ENCODE measurements around the gene SSBP3.
"Not testable (repeated sequence)": the region's sequence is repeated elsewhere in the genome, so short reads cannot be mapped to it uniquely, and the experiment has no call there.

The SSBP3 gene

GRCh38 chr1:54244655-54245054 lies 161.5 kb downstream of the SSBP3 start:
- Histone ChIP-seq H3K27ac (ENCODE audit: low read depth in 2 of 2, low read length in 2 of 2) (no peak overlapping the region), H3K4me3 (ENCODE audit: low read length in 2 of 2) (no peak overlapping the region), H3K27me3 (ENCODE audit: control insufficient read depth in 2 of 2, insufficient read depth in 2 of 2, low read length in 2 of 2) (no peaks in the 10 kb centered on the region), H3K36me3 (ENCODE audit: control insufficient read depth in 2 of 2, insufficient read depth in 2 of 2, low read length in 2 of 2) (peaks cover 28 to 43% of the 10 kb centered on the region in 2 donors), H3K4me1 (ENCODE audit: control insufficient read depth in 2 of 2, insufficient read depth in 2 of 2, low read length in 2 of 2) (no peaks in the 10 kb centered on the region), H3K9me3 (ENCODE audit: control insufficient read depth in 2 of 2, low read length in 2 of 2) (no peaks in the 10 kb centered on the region), H3K9ac (ENCODE audit: low read depth in 1 of 2, low read length in 2 of 2) (no peak overlapping the region)

GRCh38 chr1:54243022-54243421 lies 163.2 kb downstream of the SSBP3 start:
- peaks cover 29 to 45% of the 10 kb centered on the region in 2 donors for H3K36me3 ChIP-seq (ENCODE audit: control insufficient read depth in 2 of 2, insufficient read depth in 2 of 2, low read length in 2 of 2)

GRCh38 chr1:54241364-54241763 lies 164.8 kb downstream of the SSBP3 start:
- H3K9me3 ChIP-seq (ENCODE audit: control insufficient read depth in 2 of 2, low read length in 2 of 2): no peaks in the 10 kb centered on the region
- H3K9ac ChIP-seq (ENCODE audit: low read depth in 1 of 2, low read length in 2 of 2): no peak overlapping the region
- no peaks in the 10 kb centered on the region for H3K4me1 ChIP-seq (ENCODE audit: control insufficient read depth in 2 of 2, insufficient read depth in 2 of 2, low read length in 2 of 2)
- H3K4me3 ChIP-seq (ENCODE audit: low read length in 2 of 2): no peak overlapping the region
- H3K27me3 ChIP-seq (ENCODE audit: control insufficient read depth in 2 of 2, insufficient read depth in 2 of 2, low read length in 2 of 2): no peaks in the 10 kb centered on the region
- no peak overlapping the region for H3K27ac ChIP-seq (ENCODE audit: low read depth in 2 of 2, low read length in 2 of 2)
- H3K36me3 ChIP-seq (ENCODE audit: control insufficient read depth in 2 of 2, insufficient read depth in 2 of 2, low read length in 2 of 2): peaks cover 38 to 49% of the 10 kb centered on the region in 2 donors

More at GRCh38 chr1:54243022-54243421, 163.2 kb downstream of the SSBP3 start:
- Histone ChIP-seq H3K9ac (ENCODE audit: low read depth in 1 of 2, low read length in 2 of 2) (no peak overlapping the region), H3K4me3 (ENCODE audit: low read length in 2 of 2) (no peak overlapping the region), H3K27ac (ENCODE audit: low read depth in 2 of 2, low read length in 2 of 2) (no peak overlapping the region), H3K9me3 (ENCODE audit: control insufficient read depth in 2 of 2, low read length in 2 of 2) (no peaks in the 10 kb centered on the region), H3K27me3 (ENCODE audit: control insufficient read depth in 2 of 2, insufficient read depth in 2 of 2, low read length in 2 of 2) (no peaks in the 10 kb centered on the region), H3K4me1 (ENCODE audit: control insufficient read depth in 2 of 2, insufficient read depth in 2 of 2, low read length in 2 of 2) (no peaks in the 10 kb centered on the region)

- H3K4me3 ChIP-seq (ENCODE audit: low read length in 2 of 2): no peak overlapping the region
- no peaks in the 10 kb centered on the region for H3K4me1 ChIP-seq (ENCODE audit: control insufficient read depth in 2 of 2, insufficient read depth in 2 of 2, low read length in 2 of 2)
- peaks cover 35 to 46% of the 10 kb centered on the region in 2 donors for H3K36me3 ChIP-seq (ENCODE audit: control insufficient read depth in 2 of 2, insufficient read depth in 2 of 2, low read length in 2 of 2)
- no peak overlapping the region for H3K9ac ChIP-seq (ENCODE audit: low read depth in 1 of 2, low read length in 2 of 2)
- no peak overlapping the region for H3K27ac ChIP-seq (ENCODE audit: low read depth in 2 of 2, low read length in 2 of 2)
- H3K9me3 ChIP-seq (ENCODE audit: control insufficient read depth in 2 of 2, low read length in 2 of 2): no peaks in the 10 kb centered on the region
- no peaks in the 10 kb centered on the region for H3K27me3 ChIP-seq (ENCODE audit: control insufficient read depth in 2 of 2, insufficient read depth in 2 of 2, low read length in 2 of 2)
Observed at GRCh38 chr1:54240741-54241335, 165.4 kb downstream of the SSBP3 start.

- H3K9ac ChIP-seq (ENCODE audit: low read depth in 1 of 2, low read length in 2 of 2): no peak overlapping the region
- no peaks in the 10 kb centered on the region for H3K27me3 ChIP-seq (ENCODE audit: control insufficient read depth in 2 of 2, insufficient read depth in 2 of 2, low read length in 2 of 2)
- no peak overlapping the region for H3K27ac ChIP-seq (ENCODE audit: low read depth in 2 of 2, low read length in 2 of 2)
Observed at GRCh38 chr1:54239631-54240031, 166.6 kb downstream of the SSBP3 start.

GRCh38 chr1:54239035-54239383 lies 167.2 kb downstream of the SSBP3 start:
- peaks cover 31 to 43% of the 10 kb centered on the region in 2 donors for H3K36me3 ChIP-seq (ENCODE audit: control insufficient read depth in 2 of 2, insufficient read depth in 2 of 2, low read length in 2 of 2)
- no peaks in the 10 kb centered on the region for H3K9me3 ChIP-seq (ENCODE audit: control insufficient read depth in 2 of 2, low read length in 2 of 2)
- H3K27ac ChIP-seq (ENCODE audit: low read depth in 2 of 2, low read length in 2 of 2): no peak overlapping the region
- H3K4me3 ChIP-seq (ENCODE audit: low read length in 2 of 2): no peak overlapping the region
- no peaks in the 10 kb centered on the region for H3K4me1 ChIP-seq (ENCODE audit: control insufficient read depth in 2 of 2, insufficient read depth in 2 of 2, low read length in 2 of 2)
- no peak overlapping the region for H3K9ac ChIP-seq (ENCODE audit: low read depth in 1 of 2, low read length in 2 of 2)
- no peaks in the 10 kb centered on the region for H3K27me3 ChIP-seq (ENCODE audit: control insufficient read depth in 2 of 2, insufficient read depth in 2 of 2, low read length in 2 of 2)

More at GRCh38 chr1:54239631-54240031, 166.6 kb downstream of the SSBP3 start:
- no peak overlapping the region for H3K4me3 ChIP-seq (ENCODE audit: low read length in 2 of 2)
- no peaks in the 10 kb centered on the region for H3K4me1 ChIP-seq (ENCODE audit: control insufficient read depth in 2 of 2, insufficient read depth in 2 of 2, low read length in 2 of 2)
- H3K9me3 ChIP-seq (ENCODE audit: control insufficient read depth in 2 of 2, low read length in 2 of 2): no peaks in the 10 kb centered on the region
- H3K36me3 ChIP-seq (ENCODE audit: control insufficient read depth in 2 of 2, insufficient read depth in 2 of 2, low read length in 2 of 2): peaks cover 31 to 43% of the 10 kb centered on the region in 2 donors

GRCh38 chr1:54238353-54239034 lies 167.7 kb downstream of the SSBP3 start:
- Histone ChIP-seq H3K27ac (ENCODE audit: low read depth in 2 of 2, low read length in 2 of 2) (no peak overlapping the region), H3K4me3 (ENCODE audit: low read length in 2 of 2) (no peak overlapping the region), H3K9me3 (ENCODE audit: control insufficient read depth in 2 of 2, low read length in 2 of 2) (no peaks in the 10 kb centered on the region), H3K36me3 (ENCODE audit: control insufficient read depth in 2 of 2, insufficient read depth in 2 of 2, low read length in 2 of 2) (peaks cover 31 to 40% of the 10 kb centered on the region in 2 donors), H3K27me3 (ENCODE audit: control insufficient read depth in 2 of 2, insufficient read depth in 2 of 2, low read length in 2 of 2) (no peaks in the 10 kb centered on the region), H3K4me1 (ENCODE audit: control insufficient read depth in 2 of 2, insufficient read depth in 2 of 2, low read length in 2 of 2) (no peaks in the 10 kb centered on the region), H3K9ac (ENCODE audit: low read depth in 1 of 2, low read length in 2 of 2) (no peak overlapping the region)

- Histone ChIP-seq H3K4me1 (ENCODE audit: control insufficient read depth in 2 of 2, insufficient read depth in 2 of 2, low read length in 2 of 2) (no peaks in the 10 kb centered on the region), H3K9me3 (ENCODE audit: control insufficient read depth in 2 of 2, low read length in 2 of 2) (no peaks in the 10 kb centered on the region), H3K36me3 (ENCODE audit: control insufficient read depth in 2 of 2, insufficient read depth in 2 of 2, low read length in 2 of 2) (peaks cover 31 to 38% of the 10 kb centered on the region in 2 donors), H3K4me3 (ENCODE audit: low read length in 2 of 2) (no peak overlapping the region), H3K27ac (ENCODE audit: low read depth in 2 of 2, low read length in 2 of 2) (no peak overlapping the region), H3K9ac (ENCODE audit: low read depth in 1 of 2, low read length in 2 of 2) (no peak overlapping the region), H3K27me3 (ENCODE audit: control insufficient read depth in 2 of 2, insufficient read depth in 2 of 2, low read length in 2 of 2) (no peaks in the 10 kb centered on the region)
Observed at GRCh38 chr1:54237586-54237985, 168.6 kb downstream of the SSBP3 start.

- Histone ChIP-seq H3K36me3 (ENCODE audit: control insufficient read depth in 2 of 2, insufficient read depth in 2 of 2, low read length in 2 of 2) (peaks cover 16 to 18% of the 10 kb centered on the region in 2 donors), H3K9ac (ENCODE audit: low read depth in 1 of 2, low read length in 2 of 2) (no peak overlapping the region), H3K9me3 (ENCODE audit: control insufficient read depth in 2 of 2, low read length in 2 of 2) (no peaks in the 10 kb centered on the region), H3K4me3 (ENCODE audit: low read length in 2 of 2) (no peak overlapping the region), H3K27me3 (ENCODE audit: control insufficient read depth in 2 of 2, insufficient read depth in 2 of 2, low read length in 2 of 2) (no peaks in the 10 kb centered on the region), H3K4me1 (ENCODE audit: control insufficient read depth in 2 of 2, insufficient read depth in 2 of 2, low read length in 2 of 2) (no peaks in the 10 kb centered on the region), H3K27ac (ENCODE audit: low read depth in 2 of 2, low read length in 2 of 2) (no peak overlapping the region)
Observed at GRCh38 chr1:54234284-54234683, 171.9 kb downstream of the SSBP3 start.

- peaks cover 13 to 15% of the 10 kb centered on the region in 2 donors for H3K36me3 ChIP-seq (ENCODE audit: control insufficient read depth in 2 of 2, insufficient read depth in 2 of 2, low read length in 2 of 2)
- H3K9me3 ChIP-seq (ENCODE audit: control insufficient read depth in 2 of 2, low read length in 2 of 2): not testable (repeated sequence)
Observed at GRCh38 chr1:54233196-54233595, 173.0 kb downstream of the SSBP3 start.

More at GRCh38 chr1:54233196-54233595, 173.0 kb downstream of the SSBP3 start:
- H3K9ac ChIP-seq (ENCODE audit: low read depth in 1 of 2, low read length in 2 of 2); H3K27ac ChIP-seq (ENCODE audit: low read depth in 2 of 2, low read length in 2 of 2); H3K4me1 ChIP-seq (ENCODE audit: control insufficient read depth in 2 of 2, insufficient read depth in 2 of 2, low read length in 2 of 2); H3K27me3 ChIP-seq (ENCODE audit: control insufficient read depth in 2 of 2, insufficient read depth in 2 of 2, low read length in 2 of 2); H3K4me3 ChIP-seq (ENCODE audit: low read length in 2 of 2): not testable (repeated sequence)
